NCI-H1092 (cell line): ENCODE data around the gene NUDT21.
A peak's percentile ranks its signal among the peaks of the same experiment; 100 is the strongest.
"Not testable (repeated sequence)": the region's sequence is repeated elsewhere in the genome, so short reads cannot be mapped to it uniquely, and the experiment has no call there.

Source experiments
- DNase-seq: peaks from one replicate; lab custom pipeline; 2025; lab: John Stamatoyannopoulos, UW

Gene NUDT21

DNA sequence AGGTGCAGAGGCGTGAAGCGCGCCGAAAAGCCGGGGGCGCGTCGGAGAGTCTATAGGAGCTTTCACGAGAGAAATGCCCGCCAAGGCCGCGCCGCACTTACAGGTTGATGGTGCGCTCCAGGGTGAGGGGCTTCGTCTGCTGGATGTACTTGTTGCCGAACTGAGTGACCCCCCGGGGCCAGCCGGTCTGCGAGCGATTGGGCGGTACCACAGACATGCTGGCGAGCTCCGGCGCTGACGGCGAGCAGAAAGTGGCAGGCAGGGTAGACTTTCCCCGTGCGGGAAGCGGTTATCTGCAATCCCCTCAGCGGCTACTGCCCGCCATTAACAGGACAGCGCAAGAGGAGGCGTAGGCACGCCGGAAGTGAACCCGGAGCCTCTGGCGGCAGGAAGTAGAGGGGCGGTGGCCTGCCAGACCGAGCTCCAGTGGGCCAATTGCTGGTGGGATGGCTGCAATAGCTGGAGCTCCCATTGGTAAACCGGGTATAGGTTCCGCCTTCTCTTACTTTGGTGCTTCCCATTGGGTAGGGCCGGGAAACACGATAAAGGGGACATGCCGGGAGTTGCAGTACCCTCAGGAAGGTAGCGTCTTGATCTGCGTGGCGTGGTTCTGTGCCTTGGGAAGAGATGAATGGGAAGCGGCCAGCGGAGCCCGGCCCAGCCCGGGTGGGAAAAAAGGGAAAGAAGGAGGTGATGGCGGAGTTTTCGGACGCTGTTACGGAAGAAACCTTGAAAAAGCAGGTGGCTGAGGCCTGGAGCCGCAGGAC, at the start of gene NUDT21, which contains the start of gene OGFOD1:
Gene NUDT21, minus strand, starts transcription at position 347 of the 767 bp plus-strand sequence. Its CDS starts 130 bp downstream, at position 217.
Gene OGFOD1, plus strand, starts transcription at position 569 of the 767 bp plus-strand sequence. Its CDS starts 59 bp downstream, at position 628.
- DNase-seq: peak; percentile 97

GRCh38 chr16:56493815-56494214, 42.7 kb upstream of the NUDT21 start:
- no peak for DNase-seq

DNA sequence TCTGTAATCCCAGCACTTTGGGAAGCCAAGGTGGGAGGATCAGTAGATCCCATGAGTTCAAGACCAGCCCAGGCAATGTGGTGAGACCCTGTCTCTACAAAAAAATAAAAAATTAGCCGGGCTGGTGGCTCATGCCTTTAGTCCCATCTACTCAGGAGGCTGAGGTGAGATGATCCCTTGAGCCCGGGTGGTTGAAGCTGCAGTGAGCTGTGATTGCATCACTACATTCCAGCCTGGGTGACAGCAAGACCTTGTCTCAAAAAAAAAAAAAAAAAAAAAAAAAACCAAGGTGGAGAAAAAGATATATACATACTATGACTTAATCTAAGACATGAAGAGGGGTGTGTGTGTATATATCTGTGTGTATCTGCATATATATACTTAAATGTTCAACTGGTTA, 42.0 kb upstream of the NUDT21 start:
- DNase-seq: no peak

DNA sequence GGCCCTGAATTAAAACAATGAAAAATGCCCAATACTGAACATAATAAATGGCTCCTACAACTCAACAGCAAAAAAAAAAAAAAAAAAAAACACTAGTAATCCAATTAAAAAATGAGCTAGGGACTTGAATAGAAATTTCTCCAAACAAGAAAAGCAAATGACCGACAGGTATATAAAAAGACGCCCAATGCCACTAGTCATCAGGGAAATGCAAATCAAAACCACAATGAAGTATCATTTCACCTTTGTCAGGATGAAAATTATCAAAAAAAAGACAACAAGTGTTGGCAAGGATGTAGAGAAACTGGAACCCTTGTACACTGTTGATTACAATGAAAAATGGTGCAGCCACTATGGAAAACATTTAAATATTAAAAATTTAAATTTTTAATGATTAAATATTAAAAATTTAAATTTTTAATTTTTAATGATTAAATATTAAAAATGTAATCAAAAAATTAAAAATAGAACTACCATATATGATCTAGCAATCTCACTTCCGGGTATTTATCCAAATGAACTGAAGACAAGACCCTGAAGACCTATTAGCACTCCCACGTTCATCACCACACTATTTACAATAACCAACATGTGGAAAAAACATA, 40.6 kb upstream of the NUDT21 start:
- DNase-seq: no peak

GRCh38 chr16:56488868-56489267, 37.7 kb upstream of the NUDT21 start:
- DNase-seq: not testable (repeated sequence)

- no peak for DNase-seq
These were observed 36.9 kb upstream of the NUDT21 start for GRCh38 chr16:56488035-56488434.

- no peak for DNase-seq
These were observed 32.3 kb upstream of the NUDT21 start for GRCh38 chr16:56483394-56483793.

- DNase-seq: no peak
These were observed 31.6 kb upstream of the NUDT21 start for GRCh38 chr16:56482683-56483236.

DNA sequence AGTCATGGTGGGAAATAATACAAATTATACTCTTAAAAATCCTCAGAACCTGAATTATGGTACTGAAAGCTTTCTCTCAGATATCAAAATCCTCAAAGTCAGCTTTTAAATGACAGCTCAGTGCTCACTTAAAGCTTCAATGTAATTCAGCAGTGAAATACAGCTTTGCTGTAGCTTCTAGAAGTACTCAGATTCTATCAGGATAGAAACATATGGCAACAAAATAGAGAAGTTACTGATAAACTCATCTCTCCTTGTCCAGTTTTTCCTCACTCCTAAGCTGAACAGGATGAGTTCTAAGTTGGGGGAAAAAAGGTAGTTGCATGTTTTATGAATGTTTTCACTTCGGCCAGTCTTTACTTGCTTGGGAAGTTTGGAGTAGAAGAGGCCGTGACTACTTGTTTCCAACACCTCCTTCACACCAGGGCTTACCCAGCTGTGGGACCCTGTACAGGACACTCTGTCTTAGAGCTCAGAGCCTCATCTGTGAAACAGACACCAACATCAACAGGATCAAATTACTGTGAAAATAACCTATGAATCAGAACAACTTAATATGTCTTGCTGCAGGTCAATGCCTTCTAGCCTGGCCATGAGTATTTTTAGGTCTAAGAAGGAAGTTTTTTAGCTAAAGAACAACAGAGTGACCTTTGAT, 30.5 kb upstream of the NUDT21 start:
- DNase-seq: no peak

- no peak for DNase-seq
These were observed 29.8 kb upstream of the NUDT21 start for GRCh38 chr16:56480776-56481467.

GRCh38 chr16:56479469-56479868, 28.3 kb upstream of the NUDT21 start:
- DNase-seq: no peak

GRCh38 chr16:56478281-56479049, 27.3 kb upstream of the NUDT21 start:
- DNase-seq: no peak

DNA sequence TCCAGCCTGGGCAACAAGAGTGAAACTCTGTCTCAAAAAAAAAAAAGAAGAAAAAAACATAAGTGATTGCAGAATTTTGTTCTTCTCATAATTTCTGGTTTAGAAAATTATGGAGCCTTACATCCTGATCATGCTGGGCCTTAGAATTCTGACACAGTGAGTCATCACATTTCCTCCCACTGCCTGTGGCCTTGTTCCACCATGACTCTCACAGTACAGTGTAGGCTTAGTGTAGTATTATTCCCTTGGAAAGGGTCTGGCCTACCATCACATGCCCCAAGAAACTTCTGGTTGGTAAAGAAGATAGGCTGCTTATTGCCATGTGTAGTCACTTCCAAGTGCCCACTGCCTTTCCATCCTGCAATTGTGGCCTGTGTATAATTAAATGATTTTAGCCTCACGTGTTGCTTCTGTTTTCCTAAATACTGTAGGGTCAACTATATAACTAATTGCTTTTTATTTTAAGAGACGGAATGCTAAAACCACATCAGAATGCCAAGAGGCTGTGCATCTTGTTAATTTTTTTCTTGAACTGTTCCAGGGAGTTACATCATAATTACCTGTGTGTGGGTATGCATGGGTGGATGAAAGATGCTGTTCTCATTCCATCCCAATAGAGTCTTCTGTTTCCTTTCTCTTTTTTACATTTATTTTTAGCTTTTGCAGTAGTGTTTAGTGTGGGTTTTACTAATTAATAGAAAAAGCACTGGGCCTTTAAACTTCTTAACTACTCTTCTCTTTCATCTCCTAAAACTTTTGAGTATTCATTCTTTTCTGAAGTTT, 26.2 kb upstream of the NUDT21 start:
- DNase-seq: no peak

DNA sequence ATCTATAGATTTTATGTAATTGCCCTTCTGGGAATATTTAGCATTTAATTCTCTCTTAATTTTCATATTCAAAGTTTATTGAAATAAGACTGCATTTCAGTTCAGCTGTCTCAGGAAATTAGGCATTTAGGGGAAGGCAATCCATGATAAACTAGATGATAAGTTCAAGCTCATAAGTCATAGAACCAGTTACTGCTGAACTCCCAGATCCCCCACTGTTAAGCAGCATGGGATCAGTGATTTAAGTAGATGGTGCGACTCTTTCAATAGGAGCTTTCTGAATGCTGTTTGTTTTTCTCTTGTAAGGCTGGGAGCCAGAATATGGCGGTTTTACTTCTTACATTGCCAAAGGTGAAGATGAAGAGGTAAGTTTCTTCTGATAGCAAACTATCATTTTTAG, 24.1 kb upstream of the NUDT21 start:
- no peak for DNase-seq

DNA sequence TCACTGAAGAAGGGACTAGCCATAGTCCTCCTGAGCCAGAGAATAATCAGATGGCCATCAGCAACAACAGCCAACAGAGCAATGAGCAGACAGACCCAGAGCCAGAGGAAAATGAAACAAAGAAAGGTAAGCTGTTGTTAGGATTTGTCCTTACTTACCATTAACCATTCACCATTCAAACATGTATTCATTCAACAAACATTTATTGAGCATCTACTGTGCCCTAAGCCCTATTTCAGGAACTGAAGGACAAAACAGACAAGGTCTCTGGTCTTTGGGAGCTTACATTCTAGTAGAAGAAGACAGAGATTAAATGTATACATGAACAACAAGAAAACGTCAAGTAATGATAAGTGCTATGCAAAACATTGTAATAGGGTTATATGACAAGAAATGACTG, 19.5 kb upstream of the NUDT21 start:
- DNase-seq: no peak

- DNase-seq: no peak
These were observed 19.1 kb upstream of the NUDT21 start for GRCh38 chr16:56470232-56470631.

DNA sequence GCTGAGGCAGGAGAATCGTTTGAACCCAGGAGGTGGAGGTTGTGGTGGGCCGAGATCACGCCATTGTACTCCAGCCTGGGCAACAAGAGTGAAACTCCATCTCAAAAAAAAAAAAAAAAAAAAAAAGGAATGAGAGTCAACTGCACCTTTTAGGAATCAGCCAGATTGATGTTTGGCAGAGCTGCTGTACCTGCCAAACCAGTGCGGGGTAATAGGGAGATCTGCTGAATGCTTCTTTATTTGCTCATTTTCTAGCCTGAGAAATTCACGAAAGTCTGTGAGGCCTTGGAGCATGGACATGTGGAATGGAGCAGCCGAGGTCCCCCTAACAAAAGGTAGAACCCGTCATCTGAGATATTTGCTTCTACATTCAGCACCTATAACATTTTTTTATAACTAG, 18.6 kb upstream of the NUDT21 start:
- DNase-seq: no peak

GRCh38 chr16:56468800-56469199, 17.7 kb upstream of the NUDT21 start:
- no peak for DNase-seq

GRCh38 chr16:56466344-56466743, 15.2 kb upstream of the NUDT21 start:
- DNase-seq: no peak

GRCh38 chr16:56463153-56463552, 12.0 kb upstream of the NUDT21 start:
- DNase-seq: no peak
